ENCODE measurements around the gene SNX24.

The SNX24 gene

DNA sequence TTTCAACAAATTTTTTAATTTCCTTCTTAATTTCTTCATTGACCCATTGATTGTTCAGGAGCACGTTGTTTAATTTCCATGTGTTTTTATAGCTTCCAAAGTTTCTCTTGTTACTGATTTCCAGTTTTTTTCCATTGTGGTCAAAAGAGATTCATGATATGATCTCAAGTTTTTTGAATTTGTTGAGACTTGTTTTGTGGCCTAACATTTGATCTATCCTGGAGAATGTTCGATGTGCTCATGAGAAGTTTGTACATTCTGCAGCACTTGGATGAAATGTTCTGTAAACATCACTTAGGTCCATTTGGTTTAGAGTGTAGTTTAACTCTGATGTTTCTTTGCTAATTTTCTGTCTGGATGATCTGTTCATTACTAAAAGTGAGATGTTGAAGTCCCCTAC, 205.8 kb downstream of the SNX24 start:
- DNase-seq = no peak
- no peak overlapping the region for H3K9ac ChIP-seq (ENCODE audit: low read depth, low read length)
- H3K36me3 ChIP-seq (ENCODE audit: insufficient read depth, low read length) = no peaks in the 10 kb centered on the region
- ATAC-seq (ENCODE audit: insufficient read depth, low read depth) = no peak
- no peak overlapping the region for H3K27ac ChIP-seq (ENCODE audit: low read length)
- TF ChIP-seq, protein P1, sequence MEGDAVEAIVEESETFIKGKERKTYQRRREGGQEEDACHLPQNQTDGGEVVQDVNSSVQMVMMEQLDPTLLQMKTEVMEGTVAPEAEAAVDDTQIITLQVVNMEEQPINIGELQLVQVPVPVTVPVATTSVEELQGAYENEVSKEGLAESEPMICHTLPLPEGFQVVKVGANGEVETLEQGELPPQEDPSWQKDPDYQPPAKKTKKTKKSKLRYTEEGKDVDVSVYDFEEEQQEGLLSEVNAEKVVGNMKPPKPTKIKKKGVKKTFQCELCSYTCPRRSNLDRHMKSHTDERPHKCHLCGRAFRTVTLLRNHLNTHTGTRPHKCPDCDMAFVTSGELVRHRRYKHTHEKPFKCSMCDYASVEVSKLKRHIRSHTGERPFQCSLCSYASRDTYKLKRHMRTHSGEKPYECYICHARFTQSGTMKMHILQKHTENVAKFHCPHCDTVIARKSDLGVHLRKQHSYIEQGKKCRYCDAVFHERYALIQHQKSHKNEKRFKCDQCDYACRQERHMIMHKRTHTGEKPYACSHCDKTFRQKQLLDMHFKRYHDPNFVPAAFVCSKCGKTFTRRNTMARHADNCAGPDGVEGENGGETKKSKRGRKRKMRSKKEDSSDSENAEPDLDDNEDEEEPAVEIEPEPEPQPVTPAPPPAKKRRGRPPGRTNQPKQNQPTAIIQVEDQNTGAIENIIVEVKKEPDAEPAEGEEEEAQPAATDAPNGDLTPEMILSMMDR (IDR thresholded peaks at IDR 0.05; ENCODE audit: borderline replicate concordance, extremely low read depth, low read length, poor library complexity, severe bottlenecking) = no peak
- TF ChIP-seq EZH2 (IDR thresholded peaks at IDR 0.05; ENCODE audit: borderline replicate concordance, low read depth, low read length, severe bottlenecking) = no peak
- H3K27me3 ChIP-seq (ENCODE audit: insufficient read depth, low read length, poor library complexity) = no peaks in the 10 kb centered on the region
- H3K4me1 ChIP-seq (ENCODE audit: insufficient read depth, low read length) = no peaks in the 10 kb centered on the region
- H3K4me3 ChIP-seq (ENCODE audit: low read depth in 1 of 2, low read length in 2 of 2) = no peak overlapping the region
- no peak overlapping the region for H2AFZ ChIP-seq (ENCODE audit: low read depth, low read length)
- H3K9me3 ChIP-seq (ENCODE audit: insufficient read depth, low read length, severe bottlenecking) = no peaks in the 10 kb centered on the region
- no peak overlapping the region for H3K4me2 ChIP-seq (ENCODE audit: insufficient read depth, low read length)
- no peaks in the 10 kb centered on the region for H4K20me1 ChIP-seq (ENCODE audit: insufficient read depth, low read length)
- no peaks in the 10 kb centered on the region for H3K79me2 ChIP-seq (ENCODE audit: insufficient read depth, low read length)

Data from DND-41 (cell line).